Mammary epithelial cell (primary cell): Measurements from ENCODE around the gene MAPK10.
"Not testable (repeated sequence)": the region's sequence is repeated elsewhere in the genome, so short reads cannot be mapped to it uniquely, and the experiment has no call there.

Experiments used
- CTCF ChIP-seq, 2 donors: IDR thresholded peaks in 1 of 2; conservative IDR thresholded peaks in 1 of 2; 2 replicates each; pipeline ENCODE4 v1.5.1; 2011 to 2012; ENCODE audit warnings: inconsistent platforms in 2 of 2, low read length in 2 of 2, mild to moderate bottlenecking in 2 of 2, control low read depth in 1 of 2, low read depth in 1 of 2; ENCODE audit not compliant: insufficient read depth in 1 of 2; ENCODE audit errors: extremely low read depth in 1 of 2
- EZH2 ChIP-seq: IDR thresholded peaks from 2 replicates; pipeline ENCODE4 v1.6.1; 2012; ENCODE audit warnings: low read length, inconsistent platforms, borderline replicate concordance

- not testable (repeated sequence) for TF ChIP-seq CTCF (conservative IDR thresholded peaks at IDR 0.05 in 1 of 2, IDR thresholded peaks at IDR 0.05 in 1 of 2; ENCODE audit: extremely low read depth in 1 of 2, insufficient read depth in 1 of 2, low read depth in 1 of 2, low read length in 2 of 2); EZH2
These were observed 338.2 kb downstream of the MAPK10 start for GRCh38 chr4:86021671-86022070.
